GM23248 (cell line): ENCODE results near the gene CEP112.

Experiments
- EZH2 ChIP-seq: fragments of 200-600 bp; sonication (generic); IDR thresholded peaks from 2 replicates; pipeline ENCODE4 v1.6.1; 2018; ENCODE audit warnings: antibody characterized with exemption, mild to moderate bottlenecking; ENCODE audit not compliant: insufficient read depth, poor library complexity, severe bottlenecking
- EZH2phosphoT487 ChIP-seq: fragments of 200-600 bp; sonication (generic); IDR thresholded peaks from 2 replicates; pipeline ENCODE4 v1.6.1; 2018; ENCODE audit warnings: antibody characterized with exemption, moderate library complexity, mild to moderate bottlenecking, low read depth; ENCODE audit not compliant: insufficient read depth

- TF ChIP-seq EZH2: no peak
- TF ChIP-seq EZH2phosphoT487: no peak
Observed at GRCh38 chr17:65727246-65727645, 464.7 kb downstream of the CEP112 start.
